GM23248 (cell line): Measurements from ENCODE around the gene TBX3. TPM values are rescaled to one million over a fixed set of nuclear protein-coding genes. Genes with fewer than 3 reads are reported as not detected.
A peak's percentile ranks its signal among the peaks of the same experiment; 100 is the strongest.

Experiments used
- DNase-seq: peaks from one replicate; pipeline ENCODE4 v3.0.0-alpha.2; 2015
- H2AFZ ChIP-seq: fragments of 200-600 bp; sonication (generic); 2 replicates; pipeline ENCODE4 v1.6.1; 2016; ENCODE audit warnings: antibody characterized with exemption
- H3F3A ChIP-seq: fragments of 200-600 bp; sonication (generic); 2 replicates; pipeline ENCODE4 v1.6.1; 2016; ENCODE audit warnings: mild to moderate bottlenecking, antibody characterized with exemption, mixed run types; ENCODE audit not compliant: insufficient read depth
- H3K27ac ChIP-seq: fragments of 200-600 bp; sonication (generic); 2 replicates; pipeline ENCODE4 v1.5.1; 2016; ENCODE audit warnings: mild to moderate bottlenecking
- H3K27me3 ChIP-seq: fragments of 200-600 bp; sonication (generic); replicated peaks from 2 replicates; pipeline ENCODE4 v1.6.1; 2016; ENCODE audit warnings: mild to moderate bottlenecking; ENCODE audit not compliant: insufficient read depth
- H3K36me3 ChIP-seq: fragments of 200-600 bp; sonication (generic); 2 replicates; pipeline ENCODE4 v1.6.1; 2016; ENCODE audit warnings: low read depth, mild to moderate bottlenecking
- H3K4me1 ChIP-seq: fragments of 200-600 bp; sonication (generic); 2 replicates; pipeline ENCODE4 v1.6.1; 2016; ENCODE audit warnings: mild to moderate bottlenecking; ENCODE audit not compliant: insufficient read depth
- H3K4me2 ChIP-seq: fragments of 200-600 bp; sonication (generic); one replicate; pipeline ENCODE4 v1.6.1; 2016; ENCODE audit warnings: mild to moderate bottlenecking; ENCODE audit not compliant: unreplicated experiment
- H3K4me3 ChIP-seq: fragments of 200-600 bp; sonication (generic); 2 replicates; pipeline ENCODE4 v1.5.1; 2016; ENCODE audit warnings: mild to moderate bottlenecking
- H3K79me2 ChIP-seq: fragments of 200-600 bp; sonication (generic); 2 replicates; pipeline ENCODE4 v1.6.1; 2016; ENCODE audit warnings: mild to moderate bottlenecking; ENCODE audit not compliant: insufficient read depth
- H3K9ac ChIP-seq: fragments of 200-600 bp; sonication (generic); 2 replicates; pipeline ENCODE4 v1.6.1; 2016; ENCODE audit warnings: mild to moderate bottlenecking
- H3K9me2 ChIP-seq: fragments of 200-600 bp; sonication (generic); 2 replicates; pipeline ENCODE4 v1.6.1; 2016; ENCODE audit warnings: mixed run types, mild to moderate bottlenecking, moderate library complexity; ENCODE audit not compliant: insufficient read depth
- H3K9me3 ChIP-seq: fragments of 200-600 bp; sonication (generic); one replicate; pipeline ENCODE4 v1.6.1; 2017; ENCODE audit warnings: low read depth
- H4K20me1 ChIP-seq: fragments of 200-600 bp; sonication (generic); 2 replicates; pipeline ENCODE4 v1.6.0; 2016; ENCODE audit not compliant: insufficient read depth
- EZH2 ChIP-seq: fragments of 200-600 bp; sonication (generic); IDR thresholded peaks from 2 replicates; pipeline ENCODE4 v1.6.1; 2018; ENCODE audit warnings: antibody characterized with exemption, mild to moderate bottlenecking; ENCODE audit not compliant: insufficient read depth, poor library complexity, severe bottlenecking
- EZH2phosphoT487 ChIP-seq: fragments of 200-600 bp; sonication (generic); IDR thresholded peaks from 2 replicates; pipeline ENCODE4 v1.6.1; 2018; ENCODE audit warnings: antibody characterized with exemption, moderate library complexity, mild to moderate bottlenecking, low read depth; ENCODE audit not compliant: insufficient read depth
- WGBS, 2 experiments: methylation state at CpG; one replicate each; pipeline ENCODE4 v1.1.6; 2015 to 2017; ENCODE audit warnings: low lambda C conversion rate in 2 of 2, low coverage in 1 of 2; ENCODE audit errors: missing lambda C conversion rate in 2 of 2; 5-methylcytosine and 5-hydroxymethylcytosine counted together
- in situ Hi-C: fragments of 300-500 bp; cut with MboI; formaldehyde crosslinking; loops from 2 replicates; pipeline ENCODE4 v1.15.0; 2020
- polyA plus RNA-seq: library from polyadenylated mRNA; unstranded; fragments of >200 nt; fragmentation: Nextera tagmentation; extraction: Ambion mirVana; gene quantifications from 2 replicates; pipeline ENCODE4 v1.2.1, GENCODE V29; 2016
- total RNA-seq: library from RNA; depleted of rRNA; stranded (reverse); fragments of >200 nt; shearing (Covaris generic); gene quantifications from 2 replicates; pipeline ENCODE4 v1.2.3, GENCODE V29; 2014

Gene TBX3
- total and polyA plus RNA-seq, 2 experiments from 2014 or later, result 25.1 to 29.2 TPM

DNA sequence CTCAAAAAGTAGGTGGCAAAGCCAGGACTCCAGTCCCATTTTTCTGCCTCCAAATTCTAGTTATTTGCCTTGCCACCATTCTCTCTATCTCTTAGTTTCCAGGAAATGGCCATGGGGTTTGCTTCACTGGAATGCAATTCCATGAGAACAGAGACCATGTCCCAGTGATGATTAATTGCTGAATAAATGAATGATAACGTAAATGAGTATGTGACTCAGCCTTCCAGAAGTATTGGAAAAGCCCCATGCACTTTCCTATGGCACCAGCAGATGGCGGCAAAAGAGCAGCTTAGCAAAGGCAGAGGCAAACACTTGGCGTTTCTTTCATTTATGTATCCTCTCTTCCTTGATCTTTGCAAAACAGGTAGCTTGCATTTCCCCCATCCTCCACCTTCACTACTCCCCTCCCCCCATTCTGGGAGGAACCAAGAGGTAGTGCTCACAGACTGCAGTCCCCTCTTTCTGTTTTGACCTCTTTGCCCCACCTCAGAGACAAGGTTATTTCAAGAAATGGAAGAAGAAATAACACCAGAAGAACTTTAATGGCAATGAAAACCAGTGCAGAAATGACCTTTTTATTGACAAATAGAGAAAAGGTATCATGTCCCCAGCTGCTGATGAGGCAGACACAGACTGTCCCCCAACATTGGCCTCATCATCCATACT, 21.3 kb downstream of the TBX3 start:
- peaks cover 4% of the 10 kb centered on the region for H3K4me1 ChIP-seq
- no peaks in the 10 kb centered on the region for H3K36me3 ChIP-seq
- H4K20me1 ChIP-seq, result no peaks in the 10 kb centered on the region
- H3F3A ChIP-seq, result 0 out of 2 replicates have a peak, but pooled peaks cover 3% of the 10 kb centered on the region
- in situ Hi-C loops, result loop anchor here (10.0 kb wide), 1 partner anchor 1252 kb away; no protein-coding TSS in a partner anchor
- H2AFZ ChIP-seq, result no peak overlapping the region
- peak overlapping the region; percentile 32 for H3K4me2 ChIP-seq
- H3K4me3 ChIP-seq, result no peak overlapping the region
- DNase-seq, result peak; percentile 89
- no peaks in the 10 kb centered on the region for H3K79me2 ChIP-seq
- no peak overlapping the region for H3K27ac ChIP-seq
- 0% methylated on average over 3 of the region's 3 CpGs for WGBS, 2 experiments
- TF ChIP-seq EZH2 (no peak), EZH2phosphoT487 (no peak)
- H3K9me2 ChIP-seq, result no peaks in the 10 kb centered on the region
- H3K9ac ChIP-seq, result 0 out of 2 replicates have a peak overlapping the region, but pooled peaks have one; percentile 17
- H3K27me3 ChIP-seq, result no peaks in the 10 kb centered on the region
- no peaks in the 10 kb centered on the region for H3K9me3 ChIP-seq

DNA sequence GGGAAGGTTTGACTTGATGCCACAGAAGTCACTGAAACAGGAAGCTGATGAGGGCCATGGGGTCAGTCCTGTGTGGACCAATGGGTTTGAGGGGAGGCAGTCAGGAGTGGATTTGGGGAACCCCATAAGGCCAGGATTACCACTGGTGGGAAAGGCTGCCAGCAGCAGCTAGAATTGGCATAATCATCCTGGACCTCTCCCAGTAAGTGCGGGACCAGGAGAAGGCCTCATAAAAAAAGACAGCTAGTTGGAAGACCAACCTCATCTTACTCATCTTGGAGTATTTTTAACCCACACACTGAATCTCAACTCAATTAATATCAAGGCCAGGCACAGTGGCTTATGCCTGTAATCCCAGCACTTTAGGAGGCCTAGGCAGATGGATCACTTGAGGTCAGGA, 22.7 kb downstream of the TBX3 start:
- no peaks in the 10 kb centered on the region for H3K9me2 ChIP-seq
- H2AFZ ChIP-seq, result no peak overlapping the region
- TF ChIP-seq EZH2 (no peak), EZH2phosphoT487 (no peak)
- 19 to 20% methylated on average over 1 of the region's 1 CpG for WGBS, 2 experiments
- H4K20me1 ChIP-seq, result no peaks in the 10 kb centered on the region
- in situ Hi-C loops, result loop anchor here (10.0 kb wide), 1 partner anchor 1254 kb away; no protein-coding TSS in a partner anchor
- H3K79me2 ChIP-seq, result no peaks in the 10 kb centered on the region
- H3K4me1 ChIP-seq, result peaks cover 4% of the 10 kb centered on the region
- H3K27me3 ChIP-seq, result no peaks in the 10 kb centered on the region
- no peaks in the 10 kb centered on the region for H3K9me3 ChIP-seq
- peak; percentile 53 for DNase-seq
- H3K4me3 ChIP-seq, result no peak overlapping the region
- 0 out of 2 replicates have a peak, but pooled peaks cover 3% of the 10 kb centered on the region for H3F3A ChIP-seq
- H3K36me3 ChIP-seq, result no peaks in the 10 kb centered on the region
- no peak overlapping the region for H3K9ac ChIP-seq
- H3K27ac ChIP-seq, result no peak overlapping the region
- no peak overlapping the region for H3K4me2 ChIP-seq

DNA sequence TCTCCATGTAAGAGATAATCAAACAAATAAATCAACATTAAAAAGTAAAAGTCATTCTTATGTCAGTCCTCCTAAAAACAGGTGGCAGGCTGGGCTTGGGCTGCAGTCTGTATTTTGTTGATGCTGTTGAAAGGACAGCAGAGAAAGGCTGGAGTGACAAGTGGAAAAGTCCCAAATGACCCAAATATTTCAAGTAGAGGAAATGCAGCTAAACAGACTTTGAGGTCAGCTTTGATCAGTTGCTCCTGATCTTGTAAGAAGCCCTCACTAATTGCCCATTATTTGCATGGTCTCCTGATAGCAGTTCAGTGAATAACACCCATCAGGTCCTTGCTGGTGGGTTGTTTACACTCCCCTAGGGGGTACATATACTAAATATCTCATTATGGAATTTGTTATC, 24.9 kb downstream of the TBX3 start:
- Histone ChIP-seq H3F3A (0 out of 2 replicates have a peak, but pooled peaks cover 3% of the 10 kb centered on the region), H3K27me3 (no peaks in the 10 kb centered on the region), H2AFZ (no peak overlapping the region), H3K9me2 (no peaks in the 10 kb centered on the region), H3K9me3 (no peaks in the 10 kb centered on the region), H3K4me1 (peaks cover 4% of the 10 kb centered on the region), H3K9ac (no peak overlapping the region), H3K79me2 (no peaks in the 10 kb centered on the region), H3K4me2 (no peak overlapping the region), H3K27ac (no peak overlapping the region), H3K36me3 (no peaks in the 10 kb centered on the region), H4K20me1 (no peaks in the 10 kb centered on the region), H3K4me3 (no peak overlapping the region)
- no peak for TF ChIP-seq EZH2
- TF ChIP-seq EZH2phosphoT487, result no peak
- in situ Hi-C loops, result no loop called here
- no peak for DNase-seq

DNA sequence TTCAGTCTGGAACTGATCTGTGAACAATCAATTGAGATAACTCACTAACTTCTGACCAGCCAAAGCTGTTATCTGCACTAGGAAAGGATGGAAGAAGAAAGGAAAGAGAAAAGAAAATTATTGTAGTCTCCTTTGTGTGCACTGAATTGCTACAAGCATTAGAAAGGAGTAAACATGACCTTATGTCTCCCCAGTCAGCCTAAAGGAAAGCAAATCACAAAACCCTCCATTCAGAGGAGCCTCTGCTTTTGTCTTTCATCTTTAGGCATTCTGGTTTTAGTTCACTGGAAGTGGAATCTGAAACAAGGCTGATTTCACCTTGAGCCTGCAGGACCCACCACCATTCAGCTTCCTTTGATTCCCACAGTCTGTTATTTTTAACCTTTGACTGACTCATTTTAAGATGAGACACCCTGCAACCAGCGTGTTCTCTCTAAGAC, 26.0 kb downstream of the TBX3 start:
- Histone ChIP-seq H3K4me3 (no peak overlapping the region), H2AFZ (no peak overlapping the region), H4K20me1 (no peaks in the 10 kb centered on the region), H3K27me3 (no peaks in the 10 kb centered on the region), H3K9ac (no peak overlapping the region), H3K9me2 (no peaks in the 10 kb centered on the region), H3K4me2 (no peak overlapping the region), H3K4me1 (peaks cover 4% of the 10 kb centered on the region), H3K9me3 (no peaks in the 10 kb centered on the region), H3K36me3 (no peaks in the 10 kb centered on the region), H3K79me2 (no peaks in the 10 kb centered on the region), H3F3A (0 out of 2 replicates have a peak, but pooled peaks cover 3% of the 10 kb centered on the region), H3K27ac (no peak overlapping the region)
- in situ Hi-C loops, result no loop called here
- WGBS, 2 experiments, result 65 to 78% methylated on average over 1 of the region's 1 CpG
- TF ChIP-seq EZH2 (no peak), EZH2phosphoT487 (no peak)
- DNase-seq, result no peak

DNA sequence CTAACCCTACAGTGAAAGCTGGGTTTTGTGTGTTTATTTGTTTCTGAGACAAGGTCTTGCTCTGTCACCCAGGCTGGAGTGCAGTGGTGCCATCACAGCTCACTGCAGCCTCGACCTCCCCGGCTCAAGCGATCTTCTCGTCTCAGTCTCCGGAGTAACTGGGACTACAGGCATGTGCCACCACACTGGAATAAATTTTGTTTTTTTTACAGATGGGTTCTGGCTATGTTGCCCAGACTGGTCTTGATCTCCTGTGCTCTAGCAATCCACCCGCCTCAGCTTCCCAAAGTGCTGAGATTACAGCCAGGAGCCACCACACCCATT, 26.4 kb downstream of the TBX3 start:
- Histone ChIP-seq H3K27ac (no peak overlapping the region), H3K4me3 (no peak overlapping the region), H3K4me2 (no peak overlapping the region), H2AFZ (no peak overlapping the region), H3K4me1 (peaks cover 4% of the 10 kb centered on the region), H3K27me3 (no peaks in the 10 kb centered on the region), H3K9ac (no peak overlapping the region), H3K36me3 (no peaks in the 10 kb centered on the region), H3K9me2 (no peaks in the 10 kb centered on the region), H3K79me2 (no peaks in the 10 kb centered on the region), H3K9me3 (no peaks in the 10 kb centered on the region), H4K20me1 (no peaks in the 10 kb centered on the region), H3F3A (0 out of 2 replicates have a peak, but pooled peaks cover 3% of the 10 kb centered on the region)
- no peak for TF ChIP-seq EZH2
- no peak for TF ChIP-seq EZH2phosphoT487
- in situ Hi-C loops, result no loop called here
- DNase-seq, result no peak
- WGBS, 2 experiments, result 86 to 87% methylated on average over 6 of the region's 6 CpGs
